ENCODE data around the gene NAGS.
"Not testable (repeated sequence)": the region's sequence is repeated elsewhere in the genome, so short reads cannot be mapped to it uniquely, and the experiment has no call there.

NAGS gene

GRCh38 chr17:44039829-44040635 lies 35.6 kb downstream of the NAGS start:
- DNase-seq (ENCODE audit: low read depth in 2 of 2), result no peak

DNA sequence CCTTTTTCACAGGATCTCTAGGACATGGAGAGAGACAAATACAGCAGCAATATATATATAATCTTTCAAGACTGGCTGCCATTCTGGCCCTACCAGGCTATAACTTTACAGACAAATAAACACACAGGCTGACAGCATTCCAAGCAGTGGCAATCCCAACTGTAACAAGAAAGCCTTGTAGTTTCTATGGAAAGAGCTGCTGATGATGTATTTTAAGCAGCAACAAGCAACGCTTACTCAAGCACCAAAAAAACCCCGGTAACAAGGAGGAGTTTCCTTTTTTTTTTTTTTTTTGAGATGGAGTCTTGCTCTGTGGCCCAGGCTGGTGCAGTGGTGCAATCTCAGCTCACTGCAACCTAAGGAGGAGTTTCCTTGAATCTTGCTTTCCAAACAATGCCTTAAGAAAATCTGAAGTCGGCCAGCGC lies 38.9 kb downstream of the NAGS start:
- DNase-seq (ENCODE audit: low read depth in 2 of 2), result no peak

DNA sequence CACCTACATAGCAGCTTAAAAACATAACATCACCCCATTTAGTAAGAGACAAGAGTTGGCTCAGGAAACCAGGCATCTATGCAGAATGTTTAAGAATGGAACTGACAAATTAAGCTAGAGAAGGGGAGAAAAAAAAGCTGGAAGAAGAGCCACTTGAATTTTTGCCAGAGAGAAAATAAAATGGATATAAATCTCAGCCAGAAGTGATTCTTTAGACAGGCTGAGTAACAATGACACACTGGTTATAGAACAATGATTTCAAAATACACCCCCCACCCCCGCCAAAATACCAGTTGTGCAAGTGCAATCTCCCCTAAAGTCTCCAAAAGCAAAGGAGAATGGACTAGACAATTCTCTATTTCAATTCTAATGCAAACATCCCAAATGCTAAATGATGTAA lies 39.6 kb downstream of the NAGS start:
- no peak for DNase-seq (ENCODE audit: low read depth in 2 of 2)

GRCh38 chr17:44045486-44045885 lies 41.1 kb downstream of the NAGS start:
- DNase-seq (ENCODE audit: low read depth in 2 of 2), result no peak

DNA sequence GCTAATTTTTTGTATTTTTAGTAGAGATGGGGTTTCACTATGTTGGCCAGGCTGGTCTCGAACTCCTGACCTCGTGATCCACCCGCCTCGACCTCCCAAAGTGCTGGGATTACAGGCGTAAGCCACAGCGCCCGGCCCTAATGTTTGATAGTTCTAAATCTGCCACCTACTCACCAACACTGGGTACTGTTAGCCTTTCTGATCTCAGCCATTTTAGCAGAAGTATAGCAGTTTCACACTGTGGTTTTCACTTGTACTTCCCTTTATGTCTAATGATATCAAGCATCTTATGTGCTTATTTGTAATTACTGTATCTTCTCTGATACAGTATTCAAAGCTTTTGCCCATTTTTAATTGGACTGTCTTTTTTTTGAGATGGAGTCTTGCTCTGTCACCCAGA lies 42.5 kb downstream of the NAGS start:
- DNase-seq (ENCODE audit: low read depth in 2 of 2), result not testable (repeated sequence)

- DNase-seq (ENCODE audit: low read depth in 2 of 2), result no peak
These were observed 45.1 kb downstream of the NAGS start for GRCh38 chr17:44049294-44050060.

DNA sequence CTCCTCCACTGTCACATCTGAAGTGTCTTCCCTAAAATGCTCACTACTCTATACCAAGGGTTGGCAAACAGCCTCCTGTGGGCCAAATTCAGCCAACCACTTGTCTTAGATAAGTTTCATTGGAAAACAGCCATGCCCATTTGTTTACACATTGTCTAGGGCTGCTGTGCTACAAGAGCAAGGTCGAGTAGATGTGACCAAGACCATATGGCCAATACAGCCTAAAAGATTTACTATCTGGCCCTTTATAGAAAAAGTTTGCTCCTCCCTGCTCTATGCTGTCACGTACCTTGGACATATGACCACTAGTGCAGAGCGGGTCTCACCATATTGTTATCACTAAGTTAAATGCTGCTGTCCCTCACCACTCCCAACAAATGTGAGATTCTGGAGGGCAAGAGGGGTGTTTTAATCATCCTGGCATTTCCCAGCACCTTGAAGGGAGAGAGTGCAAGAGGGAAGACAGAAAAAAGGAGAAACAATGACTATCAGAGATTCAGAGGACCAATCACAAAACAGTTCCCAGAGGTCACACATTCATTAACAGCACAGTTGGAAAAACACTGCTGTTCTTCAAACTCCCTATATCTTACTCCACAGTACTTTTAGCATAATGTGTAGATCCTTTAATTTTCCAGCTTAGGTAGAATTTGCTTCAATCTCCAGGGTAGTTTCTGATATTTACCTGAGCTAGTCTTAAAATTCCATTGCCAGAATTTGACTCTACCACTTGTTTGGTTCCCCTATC lies 48.9 kb downstream of the NAGS start:
- DNase-seq (ENCODE audit: low read depth in 2 of 2), result no peak

All from activated CD8-positive, alpha-beta memory T cell treated with anti-CD3 and anti-CD28 coated beads for 4 hours (primary cell).